Measurements from ENCODE around the gene NFATC2. TPM values are rescaled to one million over a fixed set of nuclear protein-coding genes. Genes with fewer than 3 reads are reported as not detected.
"Not testable (repeated sequence)": the region's sequence is repeated elsewhere in the genome, so short reads cannot be mapped to it uniquely, and the experiment has no call there.

Gene NFATC2
- total RNA-seq, 1 donor from 2014 or later = 4.8 TPM

DNA sequence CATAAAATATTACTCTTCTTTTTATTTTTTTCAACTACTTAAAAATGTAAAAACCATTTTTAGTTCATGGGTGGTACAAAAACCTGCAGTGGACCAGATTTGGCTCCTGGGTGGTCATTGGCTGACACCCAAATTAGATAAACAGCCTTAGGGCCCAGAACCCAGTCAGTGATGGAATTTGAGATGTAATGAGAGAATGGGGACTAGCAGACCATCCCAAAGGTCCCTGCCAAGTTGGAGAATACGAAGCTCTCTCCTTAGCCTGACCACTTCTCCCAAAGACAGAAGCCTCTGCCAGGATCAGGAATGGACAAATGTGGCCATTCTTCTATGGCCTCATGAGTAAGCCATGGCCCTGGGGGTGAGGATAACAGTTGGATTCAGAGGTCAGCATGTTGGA is 194.7 kb downstream of the NFATC2 start:
- H3K27ac Mint-ChIP-seq = no peak overlapping the region
- H3K4me3 Mint-ChIP-seq = no peak overlapping the region
- no peaks in the 10 kb centered on the region for H3K4me1 Mint-ChIP-seq (ENCODE audit: unreplicated experiment)
- peaks cover 13% of the 10 kb centered on the region for H3K27me3 Mint-ChIP-seq
- no peak for DNase-seq (ENCODE audit: extremely low spot score, unreplicated experiment)
- H3K9me3 Mint-ChIP-seq = peaks cover 12% of the 10 kb centered on the region
- no peaks in the 10 kb centered on the region for H3K36me3 Mint-ChIP-seq
- TF ChIP-seq, protein P1, sequence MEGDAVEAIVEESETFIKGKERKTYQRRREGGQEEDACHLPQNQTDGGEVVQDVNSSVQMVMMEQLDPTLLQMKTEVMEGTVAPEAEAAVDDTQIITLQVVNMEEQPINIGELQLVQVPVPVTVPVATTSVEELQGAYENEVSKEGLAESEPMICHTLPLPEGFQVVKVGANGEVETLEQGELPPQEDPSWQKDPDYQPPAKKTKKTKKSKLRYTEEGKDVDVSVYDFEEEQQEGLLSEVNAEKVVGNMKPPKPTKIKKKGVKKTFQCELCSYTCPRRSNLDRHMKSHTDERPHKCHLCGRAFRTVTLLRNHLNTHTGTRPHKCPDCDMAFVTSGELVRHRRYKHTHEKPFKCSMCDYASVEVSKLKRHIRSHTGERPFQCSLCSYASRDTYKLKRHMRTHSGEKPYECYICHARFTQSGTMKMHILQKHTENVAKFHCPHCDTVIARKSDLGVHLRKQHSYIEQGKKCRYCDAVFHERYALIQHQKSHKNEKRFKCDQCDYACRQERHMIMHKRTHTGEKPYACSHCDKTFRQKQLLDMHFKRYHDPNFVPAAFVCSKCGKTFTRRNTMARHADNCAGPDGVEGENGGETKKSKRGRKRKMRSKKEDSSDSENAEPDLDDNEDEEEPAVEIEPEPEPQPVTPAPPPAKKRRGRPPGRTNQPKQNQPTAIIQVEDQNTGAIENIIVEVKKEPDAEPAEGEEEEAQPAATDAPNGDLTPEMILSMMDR (conservative IDR thresholded peaks at IDR 0.05) = no peak

DNA sequence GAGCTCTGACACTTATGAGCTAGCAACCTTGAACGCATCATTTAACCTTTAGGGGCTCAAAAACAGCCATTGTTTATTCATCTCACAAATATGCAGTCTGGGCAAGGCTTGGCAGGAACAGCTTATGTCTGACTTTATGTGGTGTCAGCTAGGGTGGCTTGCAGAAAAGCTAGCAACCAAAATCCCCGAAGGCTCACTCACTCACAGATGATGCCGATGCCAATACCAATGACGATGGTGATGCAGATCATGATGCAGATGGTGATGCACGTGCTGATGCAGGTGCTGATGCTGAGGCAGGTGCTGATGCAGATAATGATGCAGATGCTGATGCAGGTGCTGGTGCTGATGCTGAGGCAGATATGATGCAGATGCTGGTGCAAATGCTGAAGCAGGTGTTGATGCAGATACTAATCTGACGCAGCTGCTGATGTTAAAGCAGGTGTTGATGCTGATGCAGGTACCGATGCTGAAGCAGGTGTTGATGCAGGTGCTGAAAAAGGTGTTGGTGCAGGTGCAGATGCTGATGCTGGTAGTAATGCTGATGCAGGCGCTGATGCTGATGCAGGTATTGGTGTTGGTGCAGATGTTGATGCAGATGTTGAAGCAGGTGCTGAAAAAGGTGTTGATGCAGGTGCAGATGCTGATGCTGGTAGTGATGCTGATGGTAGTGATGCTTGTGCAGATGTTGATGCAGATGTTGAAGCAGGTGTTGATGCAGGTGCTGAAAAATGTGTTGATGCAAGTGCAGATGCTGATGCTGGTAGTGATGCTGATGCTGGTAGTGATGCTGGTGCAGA is 195.6 kb downstream of the NFATC2 start:
- Mint-ChIP-seq H3K4me1 (ENCODE audit: unreplicated experiment) (no peaks in the 10 kb centered on the region), H3K4me3 (no peak overlapping the region), H3K9me3 (peaks cover 13% of the 10 kb centered on the region), H3K27me3 (peaks cover 13% of the 10 kb centered on the region), H3K27ac (no peak overlapping the region), H3K36me3 (no peaks in the 10 kb centered on the region)
- TF ChIP-seq, protein P1 (conservative IDR thresholded peaks at IDR 0.05) = no peak
- no peak for DNase-seq (ENCODE audit: extremely low spot score, unreplicated experiment)

DNA sequence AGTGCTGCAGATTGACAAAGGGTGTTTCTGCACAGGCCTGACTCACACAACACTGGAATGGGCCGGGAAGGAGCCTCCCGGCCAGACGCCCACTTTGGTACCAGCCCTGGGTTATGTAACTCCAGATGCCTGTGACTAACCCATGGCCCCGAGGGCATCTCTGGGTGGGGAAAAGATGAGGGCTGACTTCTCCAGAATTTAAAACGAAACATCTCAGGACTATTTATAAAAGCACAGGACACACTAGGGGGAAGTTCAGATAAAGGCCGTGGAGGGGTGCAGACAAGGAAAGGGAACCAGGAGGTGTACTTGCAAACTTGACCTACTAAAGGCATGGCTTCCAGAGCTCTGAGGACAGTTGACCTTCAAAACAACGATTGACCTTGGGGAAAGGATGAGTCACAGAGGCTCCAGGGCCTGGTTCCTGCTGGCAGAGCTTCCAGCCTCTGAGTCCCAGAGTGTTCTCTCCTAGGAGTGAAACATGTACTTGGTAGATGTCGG is 196.9 kb downstream of the NFATC2 start:
- Mint-ChIP-seq H3K9me3 (peaks cover 13% of the 10 kb centered on the region), H3K4me3 (no peak overlapping the region), H3K27me3 (peaks cover 13% of the 10 kb centered on the region), H3K36me3 (no peaks in the 10 kb centered on the region), H3K27ac (no peak overlapping the region), H3K4me1 (ENCODE audit: unreplicated experiment) (no peaks in the 10 kb centered on the region)
- DNase-seq (ENCODE audit: extremely low spot score, unreplicated experiment) = no peak
- TF ChIP-seq, protein P1 (conservative IDR thresholded peaks at IDR 0.05) = no peak

DNA sequence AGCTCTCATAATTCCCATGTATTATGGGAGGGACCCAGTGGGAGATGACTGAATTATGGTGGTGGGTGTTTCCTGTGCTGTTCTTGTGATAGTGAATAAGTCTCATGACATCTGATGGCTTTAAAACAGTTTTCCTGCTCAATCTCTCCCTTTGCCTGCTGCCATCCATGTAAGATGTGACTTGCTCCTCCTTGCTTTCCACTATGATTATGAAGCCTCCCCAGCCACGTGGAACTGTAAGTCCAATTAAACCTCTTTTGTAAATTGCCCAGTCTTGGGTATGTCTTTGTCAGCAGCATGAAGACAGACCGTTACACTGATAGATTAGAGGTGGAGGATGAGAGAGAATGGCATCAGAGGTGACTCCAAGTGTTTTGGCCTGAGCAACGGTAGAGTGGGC is 198.7 kb downstream of the NFATC2 start:
- not testable (repeated sequence) for H3K4me1 Mint-ChIP-seq (ENCODE audit: unreplicated experiment); DNase-seq (ENCODE audit: extremely low spot score, unreplicated experiment); H3K4me3 Mint-ChIP-seq; H3K27ac Mint-ChIP-seq; H3K36me3 Mint-ChIP-seq
- Mint-ChIP-seq H3K27me3 (peaks cover 13% of the 10 kb centered on the region), H3K9me3 (peaks cover 13% of the 10 kb centered on the region)

DNA sequence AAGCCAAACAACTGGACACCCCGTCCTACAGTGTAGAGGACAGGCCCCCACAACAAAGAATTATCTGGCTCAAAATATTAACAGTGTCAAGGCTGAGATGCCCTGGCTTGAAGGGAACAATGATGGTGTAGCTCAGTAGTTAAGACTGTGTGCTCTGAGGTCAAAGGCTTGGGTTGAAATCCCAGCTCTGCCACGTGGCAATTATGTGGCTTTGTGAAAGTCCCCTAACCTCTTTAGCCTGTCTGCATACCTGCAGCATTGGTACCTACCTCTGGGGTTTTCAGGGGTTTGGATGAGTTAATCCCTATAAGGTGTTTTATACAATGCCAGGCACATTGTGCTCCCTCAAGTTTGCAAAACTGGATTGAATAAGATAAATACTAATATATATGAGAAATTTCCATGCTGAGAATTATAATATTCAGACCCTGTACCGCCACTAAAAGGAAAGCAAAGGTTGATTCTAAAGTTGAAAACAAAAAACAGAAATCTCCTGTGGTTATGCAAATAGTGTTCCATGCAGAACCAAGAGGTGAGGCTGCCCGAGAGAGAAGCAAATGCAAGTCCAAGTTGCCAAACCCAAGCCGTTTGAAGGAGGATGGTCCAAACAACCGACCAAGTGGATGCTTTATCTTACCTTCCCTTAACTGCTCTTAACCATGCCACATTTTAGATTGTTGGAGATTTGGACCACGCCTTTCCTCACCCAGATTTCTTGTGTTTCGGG is 199.8 kb downstream of the NFATC2 start:
- Mint-ChIP-seq H3K9me3 (peaks cover 13% of the 10 kb centered on the region), H3K27ac (no peak overlapping the region), H3K27me3 (peaks cover 13% of the 10 kb centered on the region), H3K4me1 (ENCODE audit: unreplicated experiment) (peaks cover 11% of the 10 kb centered on the region), H3K36me3 (no peaks in the 10 kb centered on the region), H3K4me3 (no peak overlapping the region)
- TF ChIP-seq, protein P1 (conservative IDR thresholded peaks at IDR 0.05) = no peak
- DNase-seq (ENCODE audit: extremely low spot score, unreplicated experiment) = no peak

DNA sequence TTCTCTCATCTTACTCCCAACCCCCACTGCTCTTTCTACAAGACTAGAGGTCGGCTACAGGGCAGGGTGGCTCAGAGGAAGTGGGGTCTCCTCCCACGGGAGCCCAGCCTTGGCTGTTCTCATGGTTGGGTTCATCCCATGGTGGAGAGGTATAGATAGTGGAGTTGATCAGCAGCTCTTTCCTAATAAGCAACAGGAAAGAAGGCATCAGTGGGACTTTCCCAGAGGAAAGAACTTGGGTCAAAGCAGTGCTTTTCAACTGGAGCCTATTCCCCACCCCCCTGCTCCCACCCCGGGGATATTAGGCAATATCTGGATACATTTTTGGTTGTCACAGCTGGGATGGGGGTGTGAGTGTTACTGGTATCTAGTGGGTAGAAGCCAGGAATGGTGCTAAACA is 200.9 kb downstream of the NFATC2 start:
- DNase-seq (ENCODE audit: extremely low spot score, unreplicated experiment) = no peak
- H3K4me3 Mint-ChIP-seq = no peak overlapping the region
- TF ChIP-seq, protein P1 (conservative IDR thresholded peaks at IDR 0.05) = no peak
- peaks cover 4% of the 10 kb centered on the region for H3K27me3 Mint-ChIP-seq
- peaks cover 11% of the 10 kb centered on the region for H3K4me1 Mint-ChIP-seq (ENCODE audit: unreplicated experiment)
- peaks cover 13% of the 10 kb centered on the region for H3K9me3 Mint-ChIP-seq
- H3K36me3 Mint-ChIP-seq = no peaks in the 10 kb centered on the region
- H3K27ac Mint-ChIP-seq = no peak overlapping the region
